ENCODE results near the gene TCERG1L. TPM values are rescaled to one million over a fixed set of nuclear protein-coding genes. Genes with fewer than 3 reads are reported as not detected.

TCERG1L gene
- total and polyA plus RNA-seq, 9 of the 15 experiments (the other 6 are each of a cell fraction or from before 2014, with no cell fraction given), result not detected

- TF ChIP-seq FOXK1 (CRISPR knock-in tag; IDR thresholded peaks at IDR 0.05; ENCODE audit: borderline replicate concordance) (no peak), NR2C2 (CRISPR knock-in tag; IDR thresholded peaks at IDR 0.05) (no peak), NR2C2 (tag; IDR thresholded peaks at IDR 0.05) (no peak), ZNF778 (CRISPR knock-in tag; IDR thresholded peaks at IDR 0.05) (no peak), XRCC4 (IDR thresholded peaks at IDR 0.05; ENCODE audit: extremely low read depth, insufficient read depth, insufficient read length) (no peak), NR3C1 (CRISPR knock-in tag; IDR thresholded peaks at IDR 0.05) (no peak), RBM14 (IDR thresholded peaks at IDR 0.05; ENCODE audit: borderline replicate concordance, insufficient read depth, low read depth, low read length) (no peak), E2F1 (CRISPR knock-in tag; IDR thresholded peaks at IDR 0.05) (no peak), ZNF232 (CRISPR knock-in tag; IDR thresholded peaks at IDR 0.05) (no peak), ZNF431 (CRISPR knock-in tag; IDR thresholded peaks at IDR 0.05) (no peak), PTTG1 (tag; IDR thresholded peaks at IDR 0.05; ENCODE audit: low read depth) (no peak), XRCC5 (IDR thresholded peaks at IDR 0.05; ENCODE audit: low read depth, low read length) (no peak), CBX8 (IDR thresholded peaks at IDR 0.05; ENCODE audit: borderline replicate concordance, extremely low read depth, low read depth, low read length, poor library complexity, severe bottlenecking) (no peak), CREB3 (tag; conservative IDR thresholded peaks at IDR 0.05; ENCODE audit: low read depth) (no peak)
These were observed 268.4 kb downstream of the TCERG1L start (continued) for GRCh38 chr10:131043039-131043691.
